Measurements from ENCODE around the gene RFX6. TPM values are rescaled to one million over a fixed set of nuclear protein-coding genes. Genes with fewer than 3 reads are reported as not detected.

Gene RFX6
- total RNA-seq, 4 donors from 2014 or later: not detected

DNA sequence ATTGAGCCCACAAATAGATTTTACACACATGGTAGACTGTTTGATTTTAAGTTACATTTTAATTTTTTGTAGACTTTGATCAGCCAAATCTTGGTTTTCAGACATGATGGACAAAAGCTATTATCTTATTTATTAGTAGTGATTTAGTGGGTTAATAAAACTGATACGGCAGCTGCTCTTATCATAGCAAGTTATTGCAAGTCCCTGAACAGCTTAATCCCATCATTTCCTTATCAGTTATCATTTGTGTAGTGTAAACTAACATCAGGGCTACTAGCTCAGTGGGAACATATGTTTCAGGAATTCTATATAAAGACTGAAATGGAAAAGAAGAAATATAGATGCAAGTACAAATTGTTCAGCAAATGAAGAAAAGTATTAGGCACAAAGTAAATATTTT, 10.9 kb downstream of the RFX6 start:
- Histone ChIP-seq H3K9me3 (no peaks in the 10 kb centered on the region), H3K36me3 (no peaks in the 10 kb centered on the region), H3K27me3 (no peaks in the 10 kb centered on the region), H3K4me3 (no peak overlapping the region), H3K27ac (no peak overlapping the region), H3K4me1 (no peaks in the 10 kb centered on the region)
- no peak for ATAC-seq
- TF ChIP-seq POLR2A (IDR thresholded peaks at IDR 0.05): no peak
- TF ChIP-seq, protein P1, sequence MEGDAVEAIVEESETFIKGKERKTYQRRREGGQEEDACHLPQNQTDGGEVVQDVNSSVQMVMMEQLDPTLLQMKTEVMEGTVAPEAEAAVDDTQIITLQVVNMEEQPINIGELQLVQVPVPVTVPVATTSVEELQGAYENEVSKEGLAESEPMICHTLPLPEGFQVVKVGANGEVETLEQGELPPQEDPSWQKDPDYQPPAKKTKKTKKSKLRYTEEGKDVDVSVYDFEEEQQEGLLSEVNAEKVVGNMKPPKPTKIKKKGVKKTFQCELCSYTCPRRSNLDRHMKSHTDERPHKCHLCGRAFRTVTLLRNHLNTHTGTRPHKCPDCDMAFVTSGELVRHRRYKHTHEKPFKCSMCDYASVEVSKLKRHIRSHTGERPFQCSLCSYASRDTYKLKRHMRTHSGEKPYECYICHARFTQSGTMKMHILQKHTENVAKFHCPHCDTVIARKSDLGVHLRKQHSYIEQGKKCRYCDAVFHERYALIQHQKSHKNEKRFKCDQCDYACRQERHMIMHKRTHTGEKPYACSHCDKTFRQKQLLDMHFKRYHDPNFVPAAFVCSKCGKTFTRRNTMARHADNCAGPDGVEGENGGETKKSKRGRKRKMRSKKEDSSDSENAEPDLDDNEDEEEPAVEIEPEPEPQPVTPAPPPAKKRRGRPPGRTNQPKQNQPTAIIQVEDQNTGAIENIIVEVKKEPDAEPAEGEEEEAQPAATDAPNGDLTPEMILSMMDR (IDR thresholded peaks at IDR 0.05 in 4 of 5, conservative IDR thresholded peaks at IDR 0.05 in 1 of 5): no peak
- in situ Hi-C loops (cut with MboI; ENCODE audit: low sequenced_read_pairs in 4 of 4): no loop called here
- intact Hi-C loops (cut with DNase I; ENCODE audit: low total_unique reads): no loop called here
- DNase-seq: no peak

DNA sequence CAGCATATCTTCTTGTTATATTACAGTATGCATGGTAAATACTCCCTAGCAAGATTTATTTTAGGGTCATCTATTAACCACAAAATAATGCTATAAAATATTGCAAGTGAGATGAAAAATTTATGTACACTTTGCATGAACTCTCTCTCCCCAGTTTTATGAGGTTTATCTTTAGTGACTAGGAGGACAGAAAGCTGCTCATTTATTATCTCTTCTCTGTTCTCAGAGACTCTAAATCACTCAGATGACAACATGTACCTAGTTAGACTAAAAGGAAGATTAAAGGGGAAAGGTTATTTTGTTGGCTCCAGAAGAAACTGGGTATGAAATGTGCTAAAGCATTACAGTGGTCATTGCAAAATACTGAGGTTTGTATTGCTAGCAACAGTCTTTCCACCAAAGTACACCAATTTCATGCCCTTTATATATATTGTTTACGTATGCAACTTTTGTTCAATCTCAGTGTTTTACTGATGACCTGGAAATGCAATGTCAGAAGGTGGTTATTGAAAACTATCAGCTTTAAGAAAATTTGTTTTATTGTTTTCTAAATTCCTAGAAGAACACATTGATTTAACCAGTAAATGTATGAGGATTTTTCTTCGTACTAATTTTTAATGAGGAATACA, 11.8 kb downstream of the RFX6 start:
- H3K27ac ChIP-seq: no peak overlapping the region
- TF ChIP-seq POLR2A (IDR thresholded peaks at IDR 0.05): no peak
- TF ChIP-seq, protein P1 (IDR thresholded peaks at IDR 0.05 in 4 of 5, conservative IDR thresholded peaks at IDR 0.05 in 1 of 5): no peak
- H3K36me3 ChIP-seq: no peaks in the 10 kb centered on the region
- H3K4me3 ChIP-seq: no peak overlapping the region
- no peaks in the 10 kb centered on the region for H3K9me3 ChIP-seq
- H3K4me1 ChIP-seq: no peaks in the 10 kb centered on the region
- in situ Hi-C loops (cut with MboI; ENCODE audit: low sequenced_read_pairs in 4 of 4) (no loop called here), intact Hi-C loops (cut with DNase I; ENCODE audit: low total_unique reads) (no loop called here)
- ATAC-seq: no peak
- no peaks in the 10 kb centered on the region for H3K27me3 ChIP-seq
- DNase-seq: no peak

DNA sequence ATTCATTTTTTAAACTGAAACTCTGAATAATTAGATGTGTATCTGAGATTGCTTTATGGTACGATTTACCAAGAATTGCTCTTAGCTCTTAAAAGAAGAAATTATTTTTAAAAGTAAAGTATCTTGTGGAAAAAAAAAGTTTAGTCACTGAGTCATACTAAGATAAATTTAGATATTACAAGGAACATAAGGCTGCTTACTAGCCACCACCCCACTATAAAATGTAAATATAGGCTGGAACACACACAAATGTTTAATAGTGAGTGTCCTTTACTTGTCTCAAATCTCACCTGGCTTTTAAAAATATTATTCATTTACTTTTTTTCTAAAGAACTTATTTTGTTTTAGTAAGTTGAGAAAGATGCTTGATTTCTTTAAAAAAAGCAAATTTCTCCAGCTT, 17.6 kb downstream of the RFX6 start:
- intact Hi-C loops (cut with DNase I; ENCODE audit: low total_unique reads) (no loop called here), in situ Hi-C loops (cut with MboI; ENCODE audit: low sequenced_read_pairs in 4 of 4) (no loop called here)
- no peaks in the 10 kb centered on the region for H3K9me3 ChIP-seq
- H3K4me1 ChIP-seq: no peaks in the 10 kb centered on the region
- H3K36me3 ChIP-seq: no peaks in the 10 kb centered on the region
- no peak for ATAC-seq
- no peak for DNase-seq
- H3K4me3 ChIP-seq: no peak overlapping the region
- no peak for TF ChIP-seq POLR2A (IDR thresholded peaks at IDR 0.05)
- TF ChIP-seq, protein P1 (IDR thresholded peaks at IDR 0.05 in 4 of 5, conservative IDR thresholded peaks at IDR 0.05 in 1 of 5): no peak
- H3K27me3 ChIP-seq: no peaks in the 10 kb centered on the region
- no peak overlapping the region for H3K27ac ChIP-seq

DNA sequence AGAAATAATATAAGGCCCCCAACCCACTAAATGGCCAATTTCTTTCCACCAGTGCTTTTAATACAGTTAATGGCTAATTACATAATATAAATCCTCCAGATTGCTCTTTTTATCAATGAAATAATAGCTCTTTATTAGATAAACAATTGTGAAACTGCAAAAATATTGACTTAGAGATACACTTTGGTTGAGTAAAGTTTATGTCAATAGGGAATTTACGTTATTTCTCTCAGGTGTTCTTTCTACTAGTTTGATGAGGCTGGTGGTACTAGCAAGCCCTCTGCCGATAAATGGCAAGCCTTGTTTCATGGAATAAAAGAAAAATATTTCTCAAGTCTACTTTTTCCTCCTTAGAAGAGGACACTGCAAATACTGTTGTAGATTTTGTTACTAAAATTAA, 18.9 kb downstream of the RFX6 start:
- ATAC-seq (no peak), DNase-seq (no peak)
- H3K4me3 ChIP-seq: no peak overlapping the region
- H3K27ac ChIP-seq: no peak overlapping the region
- no peaks in the 10 kb centered on the region for H3K36me3 ChIP-seq
- H3K27me3 ChIP-seq: no peaks in the 10 kb centered on the region
- no peaks in the 10 kb centered on the region for H3K9me3 ChIP-seq
- TF ChIP-seq, protein P1 (IDR thresholded peaks at IDR 0.05 in 4 of 5, conservative IDR thresholded peaks at IDR 0.05 in 1 of 5): no peak
- TF ChIP-seq POLR2A (IDR thresholded peaks at IDR 0.05): no peak
- H3K4me1 ChIP-seq: no peaks in the 10 kb centered on the region
- intact Hi-C loops (cut with DNase I; ENCODE audit: low total_unique reads): no loop called here
- in situ Hi-C loops (cut with MboI; ENCODE audit: low sequenced_read_pairs in 4 of 4): no loop called here

DNA sequence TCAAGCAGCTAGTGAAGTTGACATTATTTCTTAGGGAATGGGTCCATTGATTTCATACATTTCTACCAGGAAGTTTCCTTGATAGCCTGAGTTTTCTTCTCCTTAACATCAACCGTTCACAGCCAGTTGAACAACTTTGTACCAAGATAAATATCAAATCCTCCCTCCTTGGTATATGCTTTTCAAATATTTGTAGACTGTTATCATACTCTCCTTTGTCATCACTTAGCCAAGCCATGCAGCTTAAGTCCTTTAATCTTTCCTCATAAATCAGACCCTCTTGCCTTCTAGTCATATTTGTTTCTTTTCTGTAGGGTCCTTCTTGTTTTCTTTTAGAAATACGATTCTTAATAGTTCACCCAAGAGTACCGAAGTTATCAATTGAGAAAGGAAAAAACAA, 25.6 kb downstream of the RFX6 start:
- intact Hi-C loops (cut with DNase I; ENCODE audit: low total_unique reads) (no loop called here), in situ Hi-C loops (cut with MboI; ENCODE audit: low sequenced_read_pairs in 4 of 4) (no loop called here)
- Histone ChIP-seq H3K36me3 (no peaks in the 10 kb centered on the region), H3K9me3 (no peaks in the 10 kb centered on the region), H3K27me3 (peaks cover 0 to 3% (median 0%) of the 10 kb centered on the region in 3 donors), H3K4me3 (no peak overlapping the region), H3K27ac (no peak overlapping the region), H3K4me1 (no peaks in the 10 kb centered on the region)
- ATAC-seq (no peak), DNase-seq (no peak)
- TF ChIP-seq, protein P1 (IDR thresholded peaks at IDR 0.05 in 4 of 5, conservative IDR thresholded peaks at IDR 0.05 in 1 of 5): no peak
- no peak for TF ChIP-seq POLR2A (IDR thresholded peaks at IDR 0.05)

Data from gastrocnemius medialis (tissue), 4 donors.